Skeletal muscle cell (primary cell): ENCODE data around the gene RNF181.

Source experiments
- DNase-seq: peaks from one replicate; pipeline ENCODE4 v3.0.0-alpha.2; 2010; ENCODE audit warnings: low read depth
- H3K4me3 ChIP-seq: 2 replicates; pipeline ENCODE4 v1.5.1; 2011; ENCODE audit warnings: low read depth, mild to moderate bottlenecking, control low read depth, low read length, moderate library complexity

Gene RNF181

GRCh38 chr2:85575739-85576138 lies 19.8 kb upstream of the RNF181 start:
- no peak overlapping the region for H3K4me3 ChIP-seq
- DNase-seq, result no peak

GRCh38 chr2:85577063-85577385 lies 18.5 kb upstream of the RNF181 start:
- H3K4me3 ChIP-seq, result no peak overlapping the region
- no peak for DNase-seq

GRCh38 chr2:85577386-85578242 lies 17.9 kb upstream of the RNF181 start, which contains the start of gene VAMP8:
TSS of gene VAMP8 (plus strand) at chr2:85577586. CDS start at chr2:85577647, 61 bp downstream.
- no peak within 1 kb of the TSS for H3K4me3 ChIP-seq
- no peak for DNase-seq

- DNase-seq, result no peak
- no peak overlapping the region for H3K4me3 ChIP-seq
These were observed 17.0 kb upstream of the RNF181 start for GRCh38 chr2:85578243-85579180.

GRCh38 chr2:85579266-85579935 lies 16.1 kb upstream of the RNF181 start:
- DNase-seq, result no peak
- H3K4me3 ChIP-seq, result no peak overlapping the region

- no peak for DNase-seq
- no peak overlapping the region for H3K4me3 ChIP-seq
These were observed 15.3 kb upstream of the RNF181 start for GRCh38 chr2:85580206-85580605.

GRCh38 chr2:85582492-85582891 lies 13.1 kb upstream of the RNF181 start:
- no peak for DNase-seq
- H3K4me3 ChIP-seq, result no peak overlapping the region

- peak overlapping the region; percentile 48 for H3K4me3 ChIP-seq
- no peak for DNase-seq
These were observed 11.7 kb upstream of the RNF181 start for GRCh38 chr2:85583667-85584353.

GRCh38 chr2:85584354-85584856 lies 11.1 kb upstream of the RNF181 start, which contains the start of gene VAMP5:
TSS of gene VAMP5 (plus strand) at chr2:85584431. CDS start at chr2:85584491, 60 bp downstream.
- peak within 1 kb of the TSS; percentile 48 for H3K4me3 ChIP-seq
- no peak for DNase-seq

GRCh38 chr2:85584857-85585780 lies 10.4 kb upstream of the RNF181 start:
- peak overlapping the region; percentile 48 for H3K4me3 ChIP-seq
- no peak for DNase-seq

- DNase-seq, result no peak
- no peak overlapping the region for H3K4me3 ChIP-seq
These were observed 9.8 kb upstream of the RNF181 start for GRCh38 chr2:85585781-85586105.

GRCh38 chr2:85588236-85588635 lies 7.3 kb upstream of the RNF181 start:
- no peak for DNase-seq
- no peak overlapping the region for H3K4me3 ChIP-seq

GRCh38 chr2:85588645-85589044 lies 6.9 kb upstream of the RNF181 start:
- DNase-seq, result no peak
- H3K4me3 ChIP-seq, result no peak overlapping the region

GRCh38 chr2:85589181-85589580 lies 6.4 kb upstream of the RNF181 start:
- no peak for DNase-seq
- H3K4me3 ChIP-seq, result no peak overlapping the region

GRCh38 chr2:85589982-85590791 lies 5.4 kb upstream of the RNF181 start:
- no peak overlapping the region for H3K4me3 ChIP-seq
- DNase-seq, result peak; percentile 91

- no peak overlapping the region for H3K4me3 ChIP-seq
- DNase-seq, result no peak
These were observed 4.6 kb upstream of the RNF181 start for GRCh38 chr2:85590950-85591349.

- H3K4me3 ChIP-seq, result no peak overlapping the region
- no peak for DNase-seq
These were observed 4.0 kb upstream of the RNF181 start for GRCh38 chr2:85591563-85591962.
